ENCODE data around the gene PBXIP1.
"Not testable (repeated sequence)": the region's sequence is repeated elsewhere in the genome, so short reads cannot be mapped to it uniquely, and the experiment has no call there.

PBXIP1 gene

DNA sequence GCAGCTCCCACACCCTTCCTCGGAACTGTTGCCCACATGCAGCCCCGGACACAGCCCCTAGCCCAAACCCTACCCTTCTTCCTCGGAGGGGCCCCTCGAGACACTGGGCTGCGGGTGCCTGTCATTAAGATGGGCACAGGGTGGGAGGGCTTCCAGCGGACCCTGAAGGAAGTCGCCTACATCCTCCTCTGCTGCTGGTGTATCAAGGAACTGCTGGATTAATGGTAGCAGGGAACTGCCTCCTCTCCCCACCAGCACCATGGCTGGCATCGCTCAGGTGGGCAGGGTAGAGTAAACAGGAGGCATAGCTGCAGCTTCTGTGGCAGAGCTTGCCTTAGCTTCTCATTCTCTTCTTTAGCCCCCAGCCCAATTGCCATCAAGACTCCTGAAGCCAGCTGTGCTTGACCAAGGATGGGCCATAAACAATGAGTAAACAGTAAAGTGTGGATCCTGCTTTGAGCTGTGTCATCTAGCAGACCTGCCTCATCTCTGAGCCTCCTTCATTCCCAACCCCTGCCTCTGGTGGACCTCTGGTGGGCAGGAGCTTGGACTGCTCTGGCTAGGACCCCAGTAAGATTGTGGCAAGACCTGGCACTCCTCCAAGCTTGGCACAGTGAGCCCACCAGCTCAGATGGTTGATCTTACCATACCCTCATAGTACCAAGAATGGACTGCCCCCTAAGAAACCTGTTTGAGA lies 37.8 kb upstream of the PBXIP1 start, which contains the start of gene LENEP:
Gene LENEP (plus strand): TSS at position 15 of the 697 bp plus-strand sequence. CDS start 22 bp downstream, at position 37.
- no peak for DNase-seq

DNA sequence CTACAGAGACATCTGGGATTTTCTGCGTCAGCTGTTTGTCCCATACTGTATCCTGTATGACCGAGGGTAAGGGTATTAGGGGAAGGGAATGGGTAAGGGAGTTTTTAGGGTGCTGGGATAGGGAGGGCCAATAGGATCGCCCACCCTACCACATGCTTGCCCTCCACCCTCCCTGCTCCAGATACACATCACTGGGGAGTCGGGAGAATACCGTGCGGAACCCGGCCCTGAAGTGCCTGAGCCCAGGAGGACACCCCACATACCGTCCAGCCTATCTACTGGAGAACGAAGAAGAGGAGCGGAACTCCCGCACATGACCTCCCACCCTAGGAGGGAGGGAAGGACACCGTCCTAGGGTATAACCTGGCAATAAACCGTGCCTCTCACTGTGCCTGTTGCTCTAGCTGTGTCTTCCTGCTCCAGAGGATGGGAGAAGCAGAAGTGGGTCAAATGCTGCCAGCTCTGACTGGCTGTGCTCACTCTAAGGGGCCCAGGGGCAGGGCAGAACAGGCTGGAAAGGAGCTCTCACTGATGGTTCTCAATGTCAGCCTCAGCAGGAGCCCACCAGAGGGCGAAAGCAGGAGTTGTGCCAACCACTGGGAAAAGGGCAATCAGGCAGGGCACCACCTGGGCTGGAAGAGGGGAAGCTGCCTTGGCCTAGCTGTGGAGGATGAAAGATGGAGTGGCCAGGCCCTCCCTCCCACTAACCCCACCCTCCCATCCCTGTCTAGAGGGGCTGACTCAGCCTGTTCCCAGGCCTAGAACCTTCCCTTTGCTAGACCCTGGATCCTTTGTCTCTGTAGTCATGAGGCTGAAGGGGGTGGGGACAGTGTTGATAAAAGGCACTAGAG lies 37.0 kb upstream of the PBXIP1 start:
- no peak for DNase-seq

- DNase-seq = no peak
These were observed 34.4 kb upstream of the PBXIP1 start for GRCh38 chr1:154990276-154990675.

DNA sequence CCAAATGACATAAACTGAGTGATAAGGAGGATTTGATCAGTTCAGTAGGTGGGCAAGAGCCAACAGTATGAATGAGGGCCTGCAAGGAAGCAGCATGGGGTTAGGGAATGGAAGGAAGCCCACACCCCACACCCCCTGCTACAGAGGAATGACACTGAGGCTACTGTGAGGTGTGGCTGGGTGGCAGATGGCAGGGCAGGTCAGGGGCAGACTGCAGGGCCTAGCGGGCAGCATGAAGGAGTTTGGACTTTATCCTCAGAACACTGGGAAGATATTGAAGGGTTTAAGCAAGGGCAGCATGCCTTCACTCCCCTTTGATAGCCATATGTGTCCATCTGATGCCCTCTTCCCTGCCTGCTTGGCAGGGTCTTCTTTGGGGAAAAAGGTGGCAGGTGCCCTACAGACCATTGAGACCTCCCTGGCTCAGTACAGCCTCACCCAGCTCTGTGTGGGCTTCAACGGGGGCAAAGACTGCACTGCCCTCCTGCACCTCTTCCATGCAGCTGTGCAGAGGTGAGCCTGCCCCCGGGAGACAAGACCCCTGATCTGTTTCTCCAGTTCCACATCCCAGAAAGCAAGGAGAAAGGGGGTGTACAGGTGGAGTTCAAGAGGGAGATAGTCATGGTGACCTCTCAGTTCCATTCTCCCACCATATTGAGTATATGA lies 33.4 kb upstream of the PBXIP1 start:
- no peak for DNase-seq

- DNase-seq = no peak
These were observed 32.4 kb upstream of the PBXIP1 start for GRCh38 chr1:154988058-154988954.

DNA sequence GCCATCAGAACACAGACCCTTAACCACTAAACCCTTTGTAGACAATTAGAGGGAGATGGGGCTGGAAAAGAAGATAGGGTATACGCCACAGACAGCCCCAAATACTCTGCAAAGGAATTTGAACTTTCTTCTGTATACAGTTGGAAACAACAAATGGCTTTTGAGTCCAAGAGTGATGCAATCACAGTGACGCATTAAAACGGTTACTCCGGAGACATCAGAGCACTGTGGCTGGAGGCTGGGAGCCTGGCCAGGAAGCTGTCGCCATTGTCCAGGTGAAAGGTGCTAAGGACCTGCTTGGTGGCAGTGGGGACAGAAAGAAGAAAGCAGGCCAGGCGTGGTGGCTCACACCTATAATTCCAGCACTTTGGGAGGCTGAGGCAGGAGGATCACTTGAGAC lies 31.4 kb upstream of the PBXIP1 start:
- no peak for DNase-seq

DNA sequence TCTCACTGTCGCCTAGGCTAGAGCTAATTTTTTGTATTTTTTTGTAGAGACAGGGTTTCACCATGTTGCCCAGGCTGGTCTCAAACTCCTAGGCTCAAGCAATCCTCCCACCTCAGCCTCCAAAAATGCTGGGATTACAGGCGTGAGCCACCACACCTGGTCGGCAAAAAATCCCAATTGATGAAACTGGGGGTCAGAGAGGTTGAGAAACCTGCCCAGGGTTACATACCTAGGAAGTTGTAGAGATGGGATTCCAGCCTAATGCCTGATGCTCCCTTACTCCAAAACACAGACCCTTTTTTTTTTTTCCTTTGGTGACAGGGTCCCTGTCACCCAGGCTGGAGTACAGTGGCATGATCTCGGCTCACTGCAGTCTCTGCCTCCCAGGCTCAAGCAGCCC lies 30.8 kb upstream of the PBXIP1 start:
- DNase-seq = not testable (repeated sequence)

DNA sequence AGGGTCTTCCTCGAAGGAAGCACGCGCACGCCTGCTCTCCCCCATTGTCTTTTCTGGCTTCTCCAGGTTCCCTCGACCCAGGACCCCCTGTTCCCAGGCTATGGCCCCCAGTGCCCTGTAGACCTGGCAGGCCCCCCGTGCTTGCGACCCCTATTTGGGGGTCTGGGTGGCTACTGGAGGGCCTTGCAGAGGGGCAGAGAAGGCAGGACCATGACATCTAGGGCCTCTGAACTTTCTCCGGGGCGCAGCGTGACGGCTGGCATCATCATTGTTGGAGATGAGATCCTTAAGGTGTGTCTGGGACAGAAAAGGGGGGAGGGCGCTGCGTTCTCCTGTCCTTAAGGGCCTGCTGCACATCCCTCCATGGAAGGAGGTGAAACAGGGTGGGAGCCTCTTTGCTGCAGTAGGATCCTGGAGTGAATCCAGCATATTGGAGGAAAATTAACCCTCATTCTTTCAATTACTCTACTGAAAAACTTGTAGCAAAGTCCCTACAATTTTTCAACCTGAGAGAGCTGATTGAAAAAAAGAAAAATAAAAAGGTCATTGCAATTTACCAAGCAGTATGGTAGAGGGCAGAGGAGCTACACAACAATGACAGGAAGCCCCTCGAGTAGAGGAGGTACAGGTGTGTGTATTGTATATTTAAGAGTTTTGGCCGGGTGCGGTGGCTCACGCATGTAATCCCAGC lies 28.0 kb upstream of the PBXIP1 start:
- no peak for DNase-seq

DNA sequence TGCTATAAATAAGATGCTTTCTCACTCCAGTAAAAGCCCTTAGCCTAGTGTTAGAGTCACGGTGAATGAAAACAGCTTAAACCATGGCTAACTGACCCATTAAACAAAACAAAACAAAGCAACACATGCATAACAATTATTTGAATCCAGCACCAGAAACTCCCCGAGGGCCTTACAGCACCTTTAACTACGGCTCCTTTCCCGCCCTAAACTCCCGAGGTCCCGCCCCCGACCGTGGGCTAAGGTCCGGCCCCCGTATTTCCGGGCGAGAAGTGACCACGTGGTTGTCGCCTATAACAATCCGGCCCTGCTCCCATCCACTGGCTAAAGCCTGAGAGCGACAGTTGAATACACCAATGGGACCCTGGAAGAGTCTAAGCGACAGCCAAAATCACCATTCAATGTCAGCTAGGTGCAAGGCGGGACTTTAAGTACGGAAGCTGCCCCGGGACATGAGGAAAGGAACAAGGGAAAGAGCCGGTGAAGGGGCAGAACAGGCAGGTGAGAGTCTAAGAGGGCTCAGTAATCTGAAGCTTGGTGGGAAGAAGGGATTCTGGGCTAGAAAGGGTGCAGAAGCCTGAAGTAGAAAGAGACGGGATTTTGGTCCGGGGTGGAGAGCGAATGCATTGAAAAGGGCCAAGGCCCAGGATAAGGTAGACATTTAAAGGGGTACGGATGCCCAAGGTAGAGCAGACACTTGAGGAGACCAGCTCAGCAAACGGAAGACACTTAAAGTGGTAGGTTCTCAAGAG lies 27.2 kb upstream of the PBXIP1 start, which contains the start of gene FLAD1:
Gene FLAD1 (plus strand): TSS at position 448 of the 752 bp plus-strand sequence. CDS start 351 bp downstream, outside the sequence.
- DNase-seq = peak; percentile 94

GRCh38 chr1:154982341-154982740 lies 26.4 kb upstream of the PBXIP1 start:
- no peak for DNase-seq

GRCh38 chr1:154978360-154978759 lies 22.5 kb upstream of the PBXIP1 start:
- DNase-seq = no peak

DNA sequence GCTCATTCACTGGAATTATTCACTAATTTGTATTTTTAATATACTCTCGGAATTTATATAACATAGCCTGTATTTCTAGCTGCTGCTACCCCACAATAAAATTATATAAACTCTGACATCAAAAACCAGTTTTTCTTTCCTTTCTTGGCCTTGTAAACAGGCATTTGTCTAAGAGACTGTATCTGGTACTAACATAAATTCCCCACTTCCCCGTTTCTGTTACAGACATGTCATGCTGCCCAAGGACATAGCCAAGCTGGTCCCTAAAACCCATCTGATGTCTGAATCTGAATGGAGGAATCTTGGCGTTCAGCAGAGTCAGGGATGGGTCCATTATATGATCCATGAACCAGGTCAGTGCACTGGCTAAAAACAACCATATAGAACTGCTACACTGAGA lies 21.9 kb upstream of the PBXIP1 start:
- not testable (repeated sequence) for DNase-seq

- peak; percentile 63 for DNase-seq
These were observed 19.6 kb upstream of the PBXIP1 start for GRCh38 chr1:154975409-154976059.

- DNase-seq = peak; percentile 92
These were observed 19.0 kb upstream of the PBXIP1 start for GRCh38 chr1:154974808-154975408.

- DNase-seq = peak; percentile 93
These were observed 18.4 kb upstream of the PBXIP1 start, which contains the start of gene CKS1B for GRCh38 chr1:154974102-154974807. Gene CKS1B (plus strand): TSS chr1:154974681. CDS start chr1:154974746, 65 bp downstream.

GRCh38 chr1:154973344-154974101 lies 17.6 kb upstream of the PBXIP1 start:
- DNase-seq = peak; percentile 92

DNA sequence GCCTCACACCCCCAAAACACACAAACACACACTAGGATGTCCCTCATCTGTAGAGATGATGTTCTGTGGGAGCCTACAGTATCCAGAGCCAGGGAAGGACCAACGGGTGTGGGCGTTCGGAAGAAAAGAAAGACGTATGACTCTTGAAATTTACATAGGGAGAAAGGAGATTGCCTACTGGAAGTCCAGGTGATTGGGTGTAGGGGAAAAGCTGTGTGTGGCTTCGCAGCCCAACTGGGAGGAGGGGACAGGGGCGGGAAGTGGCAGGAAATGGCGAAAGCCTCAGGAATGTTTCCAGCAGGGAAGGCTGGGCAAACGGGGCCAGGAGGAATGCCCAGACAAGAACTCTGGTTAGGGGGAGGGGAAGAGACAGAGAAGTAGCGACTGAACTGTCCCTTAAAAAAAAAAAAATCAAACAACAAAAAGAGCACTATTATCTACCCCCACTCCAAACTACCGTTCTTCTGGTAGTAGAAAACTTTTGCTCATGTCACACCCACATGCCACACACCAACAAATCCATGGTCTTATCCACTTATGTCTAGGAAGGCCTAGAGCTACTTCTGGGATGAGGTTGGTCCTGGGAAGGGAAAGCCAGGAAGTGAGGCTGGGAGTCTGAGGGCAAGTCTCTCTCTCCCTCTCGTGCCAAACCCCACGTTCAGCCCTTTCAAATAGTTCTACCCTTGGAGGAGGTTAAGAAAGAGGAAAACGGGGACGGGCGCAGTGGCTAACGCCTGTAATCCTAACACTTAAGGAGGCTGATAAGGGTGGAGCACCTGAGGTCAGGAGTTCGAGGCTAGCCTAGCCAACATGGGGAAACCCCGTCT lies 16.8 kb upstream of the PBXIP1 start:
- DNase-seq = no peak

GRCh38 chr1:154972213-154972516 lies 16.3 kb upstream of the PBXIP1 start:
- no peak for DNase-seq

All from stimulated activated CD4-positive, alpha-beta T cell treated with anti-CD3 and anti-CD28 coated beads, Interleukin-4, amount 100 ng/mL, for 1 hour (primary cell).